ENCODE data around the gene RPL38.

The RPL38 gene

GRCh38 chr17:74203439-74204240 lies at the start of gene RPL38:
Gene RPL38 (plus strand): TSS chr17:74203678. CDS start chr17:74203956, 278 bp downstream.
- Histone ChIP-seq H3K36me3 (ENCODE audit: insufficient read depth, low read length) (peaks cover 38% of the 10 kb centered on the region), H3K4me1 (ENCODE audit: insufficient read depth, low read length) (peaks cover 33% of the 10 kb centered on the region), H3K4me3 (ENCODE audit: low read length) (peak within 1 kb of the TSS; percentile 81), H3K27me3 (ENCODE audit: insufficient read depth, low read length) (no peaks in the 10 kb centered on the region), H2AFZ (ENCODE audit: low read depth, low read length) (peak within 1 kb of the TSS; percentile 83), H3K9me3 (ENCODE audit: low read length) (no peaks in the 10 kb centered on the region)

GRCh38 chr17:74153821-74154430 lies 49.6 kb upstream of the RPL38 start:
- Histone ChIP-seq H2AFZ (ENCODE audit: low read depth, low read length) (no peak overlapping the region), H3K4me1 (ENCODE audit: insufficient read depth, low read length) (no peaks in the 10 kb centered on the region), H3K36me3 (ENCODE audit: insufficient read depth, low read length) (no peaks in the 10 kb centered on the region), H3K4me3 (ENCODE audit: low read length) (no peak overlapping the region), H3K27me3 (ENCODE audit: insufficient read depth, low read length) (peaks cover 3% of the 10 kb centered on the region), H3K9me3 (ENCODE audit: low read length) (no peaks in the 10 kb centered on the region)

GRCh38 chr17:74156878-74157277 lies 46.6 kb upstream of the RPL38 start:
- Histone ChIP-seq H2AFZ (ENCODE audit: low read depth, low read length) (no peak overlapping the region), H3K36me3 (ENCODE audit: insufficient read depth, low read length) (no peaks in the 10 kb centered on the region), H3K9me3 (ENCODE audit: low read length) (no peaks in the 10 kb centered on the region), H3K4me1 (ENCODE audit: insufficient read depth, low read length) (no peaks in the 10 kb centered on the region), H3K4me3 (ENCODE audit: low read length) (no peak overlapping the region), H3K27me3 (ENCODE audit: insufficient read depth, low read length) (no peaks in the 10 kb centered on the region)

GRCh38 chr17:74157366-74157765 lies 46.1 kb upstream of the RPL38 start:
- H3K9me3 ChIP-seq (ENCODE audit: low read length): no peaks in the 10 kb centered on the region
- no peaks in the 10 kb centered on the region for H3K36me3 ChIP-seq (ENCODE audit: insufficient read depth, low read length)
- H2AFZ ChIP-seq (ENCODE audit: low read depth, low read length): no peak overlapping the region
- no peak overlapping the region for H3K4me3 ChIP-seq (ENCODE audit: low read length)
- H3K4me1 ChIP-seq (ENCODE audit: insufficient read depth, low read length): no peaks in the 10 kb centered on the region
- no peaks in the 10 kb centered on the region for H3K27me3 ChIP-seq (ENCODE audit: insufficient read depth, low read length)

- Histone ChIP-seq H3K27me3 (ENCODE audit: insufficient read depth, low read length) (no peaks in the 10 kb centered on the region), H3K36me3 (ENCODE audit: insufficient read depth, low read length) (no peaks in the 10 kb centered on the region), H2AFZ (ENCODE audit: low read depth, low read length) (no peak overlapping the region), H3K4me3 (ENCODE audit: low read length) (no peak overlapping the region), H3K9me3 (ENCODE audit: low read length) (no peaks in the 10 kb centered on the region), H3K4me1 (ENCODE audit: insufficient read depth, low read length) (no peaks in the 10 kb centered on the region)
Observed at GRCh38 chr17:74158761-74159160, 44.7 kb upstream of the RPL38 start.

GRCh38 chr17:74159226-74159840 lies 44.1 kb upstream of the RPL38 start:
- Histone ChIP-seq H3K9me3 (ENCODE audit: low read length) (no peaks in the 10 kb centered on the region), H3K36me3 (ENCODE audit: insufficient read depth, low read length) (no peaks in the 10 kb centered on the region), H3K4me3 (ENCODE audit: low read length) (no peak overlapping the region)

GRCh38 chr17:74160656-74161502 lies 42.6 kb upstream of the RPL38 start:
- Histone ChIP-seq H3K9me3 (ENCODE audit: low read length) (no peaks in the 10 kb centered on the region), H3K36me3 (ENCODE audit: insufficient read depth, low read length) (no peaks in the 10 kb centered on the region), H2AFZ (ENCODE audit: low read depth, low read length) (no peak overlapping the region), H3K4me1 (ENCODE audit: insufficient read depth, low read length) (no peaks in the 10 kb centered on the region), H3K4me3 (ENCODE audit: low read length) (no peak overlapping the region), H3K27me3 (ENCODE audit: insufficient read depth, low read length) (peaks cover 3% of the 10 kb centered on the region)

More at GRCh38 chr17:74159226-74159840, 44.1 kb upstream of the RPL38 start:
- H3K4me1 ChIP-seq (ENCODE audit: insufficient read depth, low read length): no peaks in the 10 kb centered on the region
- peaks cover 2% of the 10 kb centered on the region for H3K27me3 ChIP-seq (ENCODE audit: insufficient read depth, low read length)
- no peak overlapping the region for H2AFZ ChIP-seq (ENCODE audit: low read depth, low read length)

GRCh38 chr17:74161503-74161875 lies 42.0 kb upstream of the RPL38 start:
- Histone ChIP-seq H3K36me3 (ENCODE audit: insufficient read depth, low read length) (no peaks in the 10 kb centered on the region), H3K9me3 (ENCODE audit: low read length) (no peaks in the 10 kb centered on the region), H3K4me1 (ENCODE audit: insufficient read depth, low read length) (no peaks in the 10 kb centered on the region), H2AFZ (ENCODE audit: low read depth, low read length) (no peak overlapping the region), H3K4me3 (ENCODE audit: low read length) (no peak overlapping the region), H3K27me3 (ENCODE audit: insufficient read depth, low read length) (peaks cover 3% of the 10 kb centered on the region)

GRCh38 chr17:74163271-74163821 lies 40.1 kb upstream of the RPL38 start:
- Histone ChIP-seq H3K4me3 (ENCODE audit: low read length) (no peak overlapping the region), H3K27me3 (ENCODE audit: insufficient read depth, low read length) (peaks cover 3% of the 10 kb centered on the region), H3K36me3 (ENCODE audit: insufficient read depth, low read length) (no peaks in the 10 kb centered on the region), H3K4me1 (ENCODE audit: insufficient read depth, low read length) (no peaks in the 10 kb centered on the region), H2AFZ (ENCODE audit: low read depth, low read length) (no peak overlapping the region), H3K9me3 (ENCODE audit: low read length) (no peaks in the 10 kb centered on the region)

GRCh38 chr17:74163836-74164235 lies 39.6 kb upstream of the RPL38 start:
- Histone ChIP-seq H3K27me3 (ENCODE audit: insufficient read depth, low read length) (peaks cover 3% of the 10 kb centered on the region), H3K36me3 (ENCODE audit: insufficient read depth, low read length) (no peaks in the 10 kb centered on the region), H2AFZ (ENCODE audit: low read depth, low read length) (no peak overlapping the region)

GRCh38 chr17:74164446-74165045 lies 38.9 kb upstream of the RPL38 start:
- H3K4me1 ChIP-seq (ENCODE audit: insufficient read depth, low read length): no peaks in the 10 kb centered on the region
- no peak overlapping the region for H2AFZ ChIP-seq (ENCODE audit: low read depth, low read length)
- peaks cover 3% of the 10 kb centered on the region for H3K27me3 ChIP-seq (ENCODE audit: insufficient read depth, low read length)
- no peaks in the 10 kb centered on the region for H3K9me3 ChIP-seq (ENCODE audit: low read length)
- H3K36me3 ChIP-seq (ENCODE audit: insufficient read depth, low read length): no peaks in the 10 kb centered on the region
- no peak overlapping the region for H3K4me3 ChIP-seq (ENCODE audit: low read length)

More at GRCh38 chr17:74163836-74164235, 39.6 kb upstream of the RPL38 start:
- Histone ChIP-seq H3K4me3 (ENCODE audit: low read length) (no peak overlapping the region), H3K4me1 (ENCODE audit: insufficient read depth, low read length) (no peaks in the 10 kb centered on the region), H3K9me3 (ENCODE audit: low read length) (no peaks in the 10 kb centered on the region)

GRCh38 chr17:74165797-74166365 lies 37.6 kb upstream of the RPL38 start:
- H3K36me3 ChIP-seq (ENCODE audit: insufficient read depth, low read length): no peaks in the 10 kb centered on the region
- no peaks in the 10 kb centered on the region for H3K9me3 ChIP-seq (ENCODE audit: low read length)
- no peak overlapping the region for H3K4me3 ChIP-seq (ENCODE audit: low read length)
- H3K27me3 ChIP-seq (ENCODE audit: insufficient read depth, low read length): peaks cover 3% of the 10 kb centered on the region
- H3K4me1 ChIP-seq (ENCODE audit: insufficient read depth, low read length): no peaks in the 10 kb centered on the region
- no peak overlapping the region for H2AFZ ChIP-seq (ENCODE audit: low read depth, low read length)

Measured in neuron (in vitro differentiated cells).